GM12874 (cell line): ENCODE measurements around the gene U2SURP.

Experiments
- TF ChIP-seq, protein P1 (sequence below): IDR thresholded peaks from 2 replicates; pipeline ENCODE4 v1.5.1; 2011; ENCODE audit warnings: low read depth, mild to moderate bottlenecking, control low read depth, low read length, moderate library complexity; ENCODE audit not compliant: insufficient read depth

U2SURP gene

DNA sequence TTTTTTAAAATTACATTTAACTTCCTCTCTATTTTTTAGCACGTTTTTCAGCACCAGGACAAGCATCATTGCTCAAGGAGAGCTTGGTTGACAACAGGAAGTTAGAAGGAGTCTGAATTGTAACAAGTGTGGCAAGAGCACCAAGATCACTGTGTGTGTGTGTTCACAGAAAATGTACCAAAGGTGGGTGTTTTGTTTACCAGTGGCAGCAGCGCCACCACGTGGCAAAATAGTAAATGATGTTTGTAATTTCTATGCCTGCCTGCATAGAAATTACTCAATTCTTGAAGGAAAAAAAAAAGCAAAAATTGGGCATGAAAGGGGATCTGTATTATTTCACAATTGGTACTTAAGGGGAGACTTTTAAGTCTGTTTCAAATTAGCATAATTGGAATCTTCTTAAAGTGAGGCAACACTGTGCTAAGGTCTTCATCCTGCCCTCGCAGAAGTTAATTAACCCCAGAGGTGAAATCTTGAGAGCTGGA lies 7.4 kb upstream of the U2SURP start:
- TF ChIP-seq, protein P1, sequence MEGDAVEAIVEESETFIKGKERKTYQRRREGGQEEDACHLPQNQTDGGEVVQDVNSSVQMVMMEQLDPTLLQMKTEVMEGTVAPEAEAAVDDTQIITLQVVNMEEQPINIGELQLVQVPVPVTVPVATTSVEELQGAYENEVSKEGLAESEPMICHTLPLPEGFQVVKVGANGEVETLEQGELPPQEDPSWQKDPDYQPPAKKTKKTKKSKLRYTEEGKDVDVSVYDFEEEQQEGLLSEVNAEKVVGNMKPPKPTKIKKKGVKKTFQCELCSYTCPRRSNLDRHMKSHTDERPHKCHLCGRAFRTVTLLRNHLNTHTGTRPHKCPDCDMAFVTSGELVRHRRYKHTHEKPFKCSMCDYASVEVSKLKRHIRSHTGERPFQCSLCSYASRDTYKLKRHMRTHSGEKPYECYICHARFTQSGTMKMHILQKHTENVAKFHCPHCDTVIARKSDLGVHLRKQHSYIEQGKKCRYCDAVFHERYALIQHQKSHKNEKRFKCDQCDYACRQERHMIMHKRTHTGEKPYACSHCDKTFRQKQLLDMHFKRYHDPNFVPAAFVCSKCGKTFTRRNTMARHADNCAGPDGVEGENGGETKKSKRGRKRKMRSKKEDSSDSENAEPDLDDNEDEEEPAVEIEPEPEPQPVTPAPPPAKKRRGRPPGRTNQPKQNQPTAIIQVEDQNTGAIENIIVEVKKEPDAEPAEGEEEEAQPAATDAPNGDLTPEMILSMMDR: peak; percentile 54; the same call in 1 of the 2 replicates

DNA sequence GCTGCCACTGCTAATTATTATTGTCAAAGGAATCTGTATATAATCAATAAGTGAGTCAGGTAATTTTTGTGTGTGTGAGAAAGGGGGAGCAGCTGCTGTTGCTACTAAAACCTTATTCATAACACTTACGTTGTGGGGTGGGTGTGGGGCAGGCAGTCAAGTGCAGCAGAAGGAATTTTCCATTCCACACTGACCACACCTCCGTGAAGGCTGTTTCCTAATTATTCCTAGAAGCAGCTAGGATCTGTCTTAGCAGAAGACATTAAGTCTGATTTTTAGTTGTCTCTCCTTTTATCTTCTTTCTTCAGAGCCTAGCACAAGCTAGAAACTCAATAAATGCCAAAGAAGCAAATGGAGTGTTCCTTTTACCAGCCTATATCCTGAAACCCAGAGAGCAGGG lies 4.0 kb upstream of the U2SURP start:
- TF ChIP-seq, protein P1: no peak

DNA sequence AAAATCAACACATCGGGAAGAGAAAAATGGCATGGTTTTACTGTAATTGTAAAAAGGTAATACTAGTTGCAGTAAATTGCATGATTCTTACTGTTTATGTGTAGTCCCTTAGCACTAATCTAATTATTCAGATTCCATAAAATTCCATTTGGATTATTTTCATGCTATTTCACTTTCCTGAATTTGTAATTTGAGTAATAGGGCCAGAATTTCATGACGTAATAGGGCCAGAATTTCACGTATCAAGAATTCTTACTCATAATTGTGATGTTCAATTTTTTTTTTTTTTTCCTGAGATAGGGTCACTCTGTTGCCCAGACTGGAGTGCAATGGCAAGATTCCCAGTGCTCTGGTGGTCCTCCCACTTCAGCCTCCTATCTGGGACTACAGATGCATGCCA lies 2.9 kb upstream of the U2SURP start:
- TF ChIP-seq, protein P1: no peak

DNA sequence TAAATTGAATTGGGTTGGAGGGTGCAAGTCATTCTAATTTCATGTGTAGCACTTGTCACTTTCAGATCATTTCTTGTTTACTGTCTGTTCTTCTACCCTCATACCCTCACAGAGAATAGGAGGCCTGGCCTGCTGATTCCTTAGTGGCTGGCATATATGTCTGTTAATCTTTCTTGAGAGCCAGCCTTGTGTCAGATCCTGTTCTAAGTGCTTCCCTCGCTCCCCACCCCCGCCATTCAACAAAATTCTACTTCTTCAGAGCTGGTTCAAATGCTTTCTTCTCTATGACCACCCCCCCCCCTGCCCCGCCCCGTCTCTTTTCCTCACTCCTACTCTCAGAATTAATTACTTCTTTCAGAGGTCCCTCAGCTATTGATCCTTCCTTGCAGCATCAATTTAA lies 1.5 kb upstream of the U2SURP start:
- TF ChIP-seq, protein P1: no peak

DNA sequence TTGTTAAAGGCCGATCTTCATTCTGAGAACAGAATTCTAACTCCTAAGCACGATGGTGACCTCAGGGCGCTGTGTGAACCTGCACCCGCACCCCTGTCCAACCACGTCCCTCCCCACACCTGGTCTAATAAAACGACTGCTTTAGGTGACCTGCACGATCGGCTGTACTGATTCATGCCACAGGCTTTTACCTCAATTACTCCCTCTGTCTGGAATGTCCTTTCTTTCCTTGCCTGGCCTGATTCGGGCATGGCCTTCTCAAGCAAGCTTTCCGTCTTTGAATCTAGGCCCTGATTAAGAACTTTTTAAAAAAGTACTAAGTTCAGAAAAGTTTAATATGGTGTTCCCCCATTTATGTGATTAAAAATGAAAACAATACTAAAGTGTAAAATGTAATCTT lies 842 bp upstream of the U2SURP start:
- TF ChIP-seq, protein P1: no peak

DNA sequence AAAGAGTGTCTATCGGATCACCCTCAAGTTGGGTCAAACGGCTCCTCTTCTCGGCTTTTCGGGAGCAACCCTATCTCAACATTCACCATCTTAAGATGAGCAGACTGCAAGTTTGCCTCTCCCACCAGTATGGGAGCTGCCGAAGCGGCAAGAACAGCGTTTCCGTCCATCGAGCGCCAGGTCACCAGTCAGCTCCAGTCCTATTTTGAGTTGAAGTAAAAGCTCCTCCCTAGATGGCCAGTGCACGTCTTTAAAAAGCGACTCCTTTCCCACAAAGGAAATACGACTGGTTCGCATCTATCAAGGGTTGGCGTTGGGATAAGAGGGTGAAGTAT lies 369 bp upstream of the U2SURP start:
- TF ChIP-seq, protein P1: no peak

DNA sequence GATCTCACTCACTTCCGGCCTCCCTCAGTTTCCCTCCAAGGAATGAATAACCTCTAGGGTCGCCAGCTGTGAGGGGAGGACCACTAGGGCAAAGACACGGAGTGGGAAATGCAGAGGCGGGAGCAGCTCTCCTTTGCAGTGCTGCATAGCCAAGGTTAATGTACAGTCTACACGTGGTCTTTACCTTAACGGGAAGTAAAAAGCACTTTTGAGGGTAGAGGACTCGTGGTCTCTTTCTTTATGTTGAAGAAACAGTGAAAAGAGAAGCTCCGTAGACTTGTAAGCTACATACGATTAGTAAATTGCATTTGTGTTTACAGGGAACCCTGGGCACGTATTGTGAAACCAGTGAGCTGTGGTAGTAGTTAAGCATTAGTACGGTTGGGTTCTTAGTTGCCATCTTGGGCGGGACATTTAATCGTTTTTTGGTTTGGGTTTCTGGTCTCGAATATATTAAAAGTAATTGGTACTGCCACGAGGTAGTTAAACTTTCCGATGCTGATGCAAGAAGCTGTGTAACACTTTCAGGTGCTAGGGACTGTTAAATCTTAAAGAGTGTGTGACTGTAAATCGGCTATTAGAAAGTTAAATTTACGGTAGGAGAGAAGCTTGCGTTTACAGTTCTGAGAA lies 828 bp downstream of the U2SURP start:
- TF ChIP-seq, protein P1: no peak
